Activated naive CD4-positive, alpha-beta T cell treated with anti-CD3 and anti-CD28 coated beads, Interleukin-2, amount 10 ng/mL, durations not matched to agents 7 days and 5 days (primary cell): Measurements from ENCODE around the gene CD96.

Source experiments
- CTCF ChIA-PET: fragments of 350-600 bp; sonication (Branson Sonifier 250); formaldehyde crosslinking; loops from one replicate; lab custom pipeline; 2021; ENCODE audit warnings: antibody characterized with exemption; lab: Charles Lee
- DNase-seq: peaks from one replicate; pipeline ENCODE4 v3.0.0-alpha.2; 2020
- H3K27ac Mint-ChIP-seq: one replicate; pipeline ENCODE4 v1.8.0; 2021; ENCODE audit warnings: mild to moderate bottlenecking, moderate library complexity, mixed read lengths
- H3K27me3 Mint-ChIP-seq: one replicate; pipeline ENCODE4 v1.8.0; 2021; ENCODE audit warnings: mild to moderate bottlenecking, mixed read lengths
- H3K36me3 Mint-ChIP-seq: one replicate; pipeline ENCODE4 v1.8.0; 2021; ENCODE audit warnings: mixed read lengths
- H3K4me1 Mint-ChIP-seq: one replicate; pipeline ENCODE4 v1.8.0; 2021; ENCODE audit warnings: mixed read lengths
- H3K4me3 Mint-ChIP-seq: one replicate; pipeline ENCODE4 v1.8.0; 2021; ENCODE audit warnings: mild to moderate bottlenecking, moderate library complexity, mixed read lengths
- H3K9me3 Mint-ChIP-seq: one replicate; pipeline ENCODE4 v1.8.0; 2021; ENCODE audit warnings: mixed read lengths

CD96 gene

DNA sequence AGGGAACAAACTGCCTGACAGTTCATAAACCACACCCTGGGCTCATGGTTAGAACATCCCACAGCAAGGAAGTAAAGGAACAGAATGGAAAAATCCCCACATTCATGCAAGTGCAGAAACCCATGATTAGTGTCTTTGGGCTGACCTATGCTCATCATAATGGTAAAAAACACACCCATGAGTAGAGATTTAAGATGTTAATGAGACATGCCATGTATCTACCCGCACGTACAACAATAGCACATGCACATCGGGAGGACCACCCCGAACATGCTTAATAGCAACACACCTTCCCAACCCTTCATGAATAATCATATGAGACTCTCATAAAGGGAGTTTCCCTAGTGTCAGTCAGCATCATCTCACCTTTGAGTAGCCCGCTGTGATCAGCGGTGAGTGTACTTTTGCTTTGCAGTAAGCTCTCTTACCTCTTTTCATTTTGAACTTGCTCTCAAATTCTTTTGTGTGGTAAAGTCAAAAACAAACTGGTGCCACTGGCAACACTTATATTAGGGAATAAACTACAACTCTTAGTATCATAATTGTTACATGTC is 30.0 kb downstream of the CD96 start:
- no peaks in the 10 kb centered on the region for H3K27me3 Mint-ChIP-seq
- no peak overlapping the region for H3K4me3 Mint-ChIP-seq
- peaks cover 67% of the 10 kb centered on the region for H3K36me3 Mint-ChIP-seq
- H3K9me3 Mint-ChIP-seq: no peaks in the 10 kb centered on the region
- DNase-seq: no peak
- no peak overlapping the region for H3K27ac Mint-ChIP-seq
- CTCF ChIA-PET: interaction anchor here (0.5 to 2.6 kb wide), 4 partner anchors 44 to 120 kb away, joined by 3 to 9 read pairs (median 4); no protein-coding TSS in a partner anchor
- peaks cover 46% of the 10 kb centered on the region for H3K4me1 Mint-ChIP-seq

DNA sequence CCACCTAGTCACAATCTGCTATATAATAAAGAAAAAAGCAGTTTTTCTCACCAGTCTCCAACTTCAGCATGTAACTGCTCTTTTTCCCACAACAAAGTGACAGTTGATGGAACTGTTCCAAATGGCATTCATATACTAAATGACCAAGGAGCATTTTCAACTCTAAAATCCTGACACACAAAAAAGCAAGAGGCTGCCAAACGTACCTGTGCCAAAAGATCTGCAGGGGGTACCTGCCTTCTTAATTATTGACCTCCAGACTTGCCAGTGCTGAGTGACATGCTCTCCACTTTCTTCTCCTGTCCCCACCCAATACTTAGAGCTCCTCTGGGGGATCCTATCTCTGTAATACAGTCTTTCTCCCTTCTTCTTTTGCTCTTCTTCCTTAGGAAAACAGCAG is 35.1 kb downstream of the CD96 start:
- Mint-ChIP-seq H3K4me1 (peaks cover 62% of the 10 kb centered on the region), H3K36me3 (peaks cover 74% of the 10 kb centered on the region), H3K27me3 (no peaks in the 10 kb centered on the region), H3K4me3 (no peak overlapping the region), H3K9me3 (no peaks in the 10 kb centered on the region), H3K27ac (peak overlapping the region; percentile 70)
- no peak for DNase-seq
- CTCF ChIA-PET: interaction anchor here (0.7 to 4.4 kb wide), 11 partner anchors 10 to 391 kb away, joined by 3 to 115 read pairs (median 12); no protein-coding TSS in a partner anchor

DNA sequence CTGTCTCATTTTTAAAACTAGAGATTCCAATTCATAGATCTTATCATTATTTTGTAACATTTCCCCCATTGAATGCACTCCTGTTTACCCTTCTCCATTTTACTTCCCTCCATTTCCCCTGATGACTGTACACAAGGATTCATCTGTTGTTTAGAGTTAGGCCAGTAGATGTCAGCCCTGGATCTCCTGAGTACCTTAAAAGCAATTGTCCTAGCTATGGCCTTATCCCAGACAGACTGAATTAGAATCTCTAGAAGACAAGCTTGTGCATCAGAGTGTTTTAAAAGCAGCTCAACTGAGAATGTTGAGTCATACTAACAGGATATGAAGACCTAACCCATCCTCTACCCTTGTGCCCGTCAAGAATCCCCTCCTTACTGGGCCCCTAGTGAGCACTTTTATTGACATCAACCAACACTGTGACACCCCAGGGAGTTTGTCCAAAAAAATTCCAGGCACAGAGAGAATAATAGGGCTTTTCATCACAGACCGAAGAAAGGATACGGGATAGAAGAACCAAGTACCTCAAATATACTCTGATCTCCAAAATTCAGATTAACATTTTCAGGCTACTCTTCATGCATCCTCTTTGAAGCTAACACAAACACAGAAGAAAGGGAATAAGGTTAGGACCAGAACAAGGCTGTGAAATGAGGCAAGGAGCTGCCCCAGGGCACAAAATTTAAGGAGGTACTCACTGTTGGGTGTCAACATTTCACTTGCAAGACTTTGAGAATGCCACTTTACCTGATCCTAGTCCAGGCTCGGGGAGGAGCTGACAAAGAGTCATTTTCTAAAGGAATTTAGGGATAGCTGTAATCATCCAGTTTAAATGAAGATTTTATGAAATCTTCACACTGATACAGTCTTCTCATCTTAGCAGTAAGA is 36.0 kb downstream of the CD96 start:
- H3K9me3 Mint-ChIP-seq: peaks cover 2% of the 10 kb centered on the region
- no peak for DNase-seq
- CTCF ChIA-PET: interaction anchor here (0.7 to 4.4 kb wide), 24 partner anchors 9 to 391 kb away, joined by 3 to 115 read pairs (median 6); no protein-coding TSS in a partner anchor
- H3K27ac Mint-ChIP-seq: peak overlapping the region; percentile 2
- H3K27me3 Mint-ChIP-seq: no peaks in the 10 kb centered on the region
- no peak overlapping the region for H3K4me3 Mint-ChIP-seq
- H3K36me3 Mint-ChIP-seq: peaks cover 75% of the 10 kb centered on the region
- peaks cover 63% of the 10 kb centered on the region for H3K4me1 Mint-ChIP-seq

DNA sequence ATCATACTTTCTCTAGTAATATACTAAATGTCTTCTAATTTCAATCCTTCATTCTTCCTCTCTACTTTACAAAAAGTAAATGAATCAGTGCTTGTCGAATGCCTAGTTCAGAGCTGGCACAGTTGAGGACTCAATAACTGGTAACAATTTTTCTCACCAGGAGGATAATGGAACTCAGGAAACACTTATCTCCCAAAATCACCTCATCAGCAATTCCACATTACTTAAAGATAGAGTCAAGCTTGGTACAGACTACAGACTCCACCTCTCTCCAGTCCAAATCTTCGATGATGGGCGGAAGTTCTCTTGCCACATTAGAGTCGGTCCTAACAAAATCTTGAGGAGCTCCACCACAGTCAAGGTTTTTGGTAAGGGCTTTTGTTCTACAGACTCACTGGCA is 36.9 kb downstream of the CD96 start:
- CTCF ChIA-PET: interaction anchor here (1.1 to 4.4 kb wide), 17 partner anchors 8 to 391 kb away, joined by 3 to 115 read pairs (median 8); no protein-coding TSS in a partner anchor
- Mint-ChIP-seq H3K36me3 (peaks cover 76% of the 10 kb centered on the region), H3K4me3 (no peak overlapping the region), H3K4me1 (peaks cover 64% of the 10 kb centered on the region), H3K9me3 (peaks cover 2% of the 10 kb centered on the region), H3K27ac (peak overlapping the region; percentile 21), H3K27me3 (no peaks in the 10 kb centered on the region)
- DNase-seq: no peak

DNA sequence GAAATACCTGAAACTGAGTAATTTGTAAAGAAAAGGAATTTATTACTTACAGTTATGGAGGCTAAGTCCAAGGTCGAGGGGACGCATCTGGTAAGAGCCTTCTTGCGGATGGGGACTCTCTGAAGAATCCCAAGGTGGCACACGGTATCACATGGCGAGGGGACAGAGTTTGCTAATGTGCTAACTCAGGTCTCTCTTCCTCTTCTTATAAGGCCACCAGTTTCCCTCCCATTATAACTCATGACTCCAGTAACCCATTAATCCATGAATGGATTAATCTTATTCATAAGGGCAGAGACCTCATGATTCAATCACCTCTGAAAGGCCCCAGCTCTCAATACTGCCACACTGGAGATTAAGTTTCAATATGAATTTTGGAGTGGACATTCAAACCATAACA is 37.5 kb downstream of the CD96 start:
- no peak overlapping the region for H3K4me3 Mint-ChIP-seq
- peaks cover 67% of the 10 kb centered on the region for H3K4me1 Mint-ChIP-seq
- peaks cover 81% of the 10 kb centered on the region for H3K36me3 Mint-ChIP-seq
- DNase-seq: no peak
- CTCF ChIA-PET: interaction anchor here (1.8 to 4.4 kb wide), 6 partner anchors 14 to 113 kb away, joined by 6 to 115 read pairs (median 20); no protein-coding TSS in a partner anchor
- H3K27ac Mint-ChIP-seq: no peak overlapping the region
- no peaks in the 10 kb centered on the region for H3K27me3 Mint-ChIP-seq
- peaks cover 2% of the 10 kb centered on the region for H3K9me3 Mint-ChIP-seq

DNA sequence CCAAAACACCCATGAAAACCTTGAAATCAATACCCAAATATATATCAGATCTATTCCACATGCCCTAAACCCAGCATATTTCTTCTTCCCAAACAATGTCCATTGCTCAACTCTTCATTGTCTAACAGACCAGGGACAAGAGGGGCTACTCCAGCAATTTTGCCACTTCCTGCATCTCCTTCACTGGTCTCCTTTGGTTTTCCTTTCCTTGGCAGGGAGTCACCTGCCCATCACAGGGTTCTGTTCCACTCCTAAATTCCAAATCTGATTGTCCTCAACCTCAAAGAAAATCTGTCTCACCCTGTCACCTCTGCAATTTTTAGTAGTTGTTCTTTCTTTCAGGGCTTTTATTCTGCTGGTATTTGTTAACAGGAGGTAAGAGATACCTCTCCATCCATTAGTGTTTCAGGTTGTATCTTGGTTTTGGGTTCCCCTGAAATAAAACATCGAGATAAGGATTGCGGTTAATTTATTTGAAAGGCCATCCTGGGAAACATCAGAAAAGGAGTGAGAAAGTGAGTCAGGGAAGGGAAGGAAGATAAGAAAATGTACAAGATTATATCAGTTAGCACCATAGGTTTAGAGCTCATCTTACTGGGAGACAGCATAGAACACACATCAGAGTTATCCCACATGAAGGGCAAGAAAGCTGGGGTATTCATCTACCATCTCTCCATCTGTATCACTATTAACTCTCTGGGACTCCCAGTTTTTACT is 39.6 kb downstream of the CD96 start:
- peaks cover 89% of the 10 kb centered on the region for H3K36me3 Mint-ChIP-seq
- H3K27me3 Mint-ChIP-seq: no peaks in the 10 kb centered on the region
- H3K27ac Mint-ChIP-seq: peak overlapping the region; percentile 66
- peaks cover 6% of the 10 kb centered on the region for H3K9me3 Mint-ChIP-seq
- no peak overlapping the region for H3K4me3 Mint-ChIP-seq
- peaks cover 66% of the 10 kb centered on the region for H3K4me1 Mint-ChIP-seq
- CTCF ChIA-PET: interaction anchor here (0.9 to 1.9 kb wide), 3 partner anchors 11 to 432 kb away, joined by 3 to 11 read pairs (median 3); no protein-coding TSS in a partner anchor
- no peak for DNase-seq

DNA sequence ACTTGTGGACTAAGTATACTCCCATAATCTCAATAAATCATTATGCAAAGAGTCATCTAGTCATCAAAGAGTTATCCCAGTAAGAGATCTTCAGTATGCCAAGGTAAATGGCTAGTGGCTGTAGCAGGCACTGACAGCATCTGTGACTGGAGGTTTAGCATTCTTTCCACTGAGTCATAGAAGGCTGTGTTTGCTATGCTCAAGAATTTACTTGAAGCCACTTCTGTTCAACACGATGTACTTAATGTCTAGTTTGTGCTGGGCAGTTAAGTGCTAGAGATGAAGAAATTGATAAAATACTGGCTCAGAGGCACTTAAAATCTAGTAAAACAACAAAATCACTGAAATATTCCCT is 40.1 kb downstream of the CD96 start:
- H3K4me1 Mint-ChIP-seq: peaks cover 66% of the 10 kb centered on the region
- peak overlapping the region; percentile 66 for H3K27ac Mint-ChIP-seq
- peaks cover 90% of the 10 kb centered on the region for H3K36me3 Mint-ChIP-seq
- DNase-seq: no peak
- peaks cover 8% of the 10 kb centered on the region for H3K9me3 Mint-ChIP-seq
- no peaks in the 10 kb centered on the region for H3K27me3 Mint-ChIP-seq
- no peak overlapping the region for H3K4me3 Mint-ChIP-seq
- CTCF ChIA-PET: no interaction called here

DNA sequence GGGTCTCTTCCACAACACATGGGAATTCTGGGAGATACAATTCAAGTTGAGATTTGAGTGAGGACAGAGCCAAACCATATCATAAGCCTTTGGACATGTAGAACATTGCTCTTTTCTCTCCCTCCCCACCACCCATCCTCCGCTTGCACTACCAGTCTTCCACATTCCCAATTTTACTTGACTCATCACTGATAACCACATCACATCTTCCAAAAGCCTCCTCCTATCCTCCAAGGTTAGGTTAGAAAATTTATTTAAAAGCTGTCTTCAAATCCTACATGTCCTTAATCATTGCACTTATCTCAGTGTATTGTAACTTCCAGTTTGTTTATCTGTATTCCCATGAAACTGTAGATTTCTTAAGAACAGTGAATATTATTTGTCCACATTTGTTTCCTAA is 42.7 kb downstream of the CD96 start:
- CTCF ChIA-PET: interaction anchor here (1.0 kb wide), 1 partner anchor 106 kb away, joined by 4 read pairs; no protein-coding TSS in a partner anchor
- peak overlapping the region; percentile 64 for H3K27ac Mint-ChIP-seq
- H3K36me3 Mint-ChIP-seq: peaks cover 88% of the 10 kb centered on the region
- no peak for DNase-seq
- H3K4me1 Mint-ChIP-seq: peaks cover 57% of the 10 kb centered on the region
- peaks cover 8% of the 10 kb centered on the region for H3K9me3 Mint-ChIP-seq
- H3K27me3 Mint-ChIP-seq: no peaks in the 10 kb centered on the region
- H3K4me3 Mint-ChIP-seq: no peak overlapping the region

DNA sequence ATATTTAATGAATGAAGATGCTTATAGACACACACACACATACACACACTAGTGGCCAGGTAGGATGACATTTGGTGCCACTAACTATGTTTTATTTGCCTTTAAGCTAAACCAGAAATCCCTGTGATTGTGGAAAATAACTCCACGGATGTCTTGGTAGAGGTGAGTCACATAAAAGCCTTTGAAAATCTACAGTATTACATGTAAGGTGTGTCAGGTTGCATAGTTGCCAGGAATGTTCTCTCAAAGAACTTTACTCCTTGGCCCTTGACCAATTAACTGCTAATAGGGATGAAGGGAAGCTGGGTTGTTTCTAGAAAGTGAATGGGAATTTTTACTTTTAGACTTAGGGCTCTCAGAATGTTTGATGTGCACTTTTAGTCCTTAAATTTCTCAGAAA is 43.2 kb downstream of the CD96 start:
- CTCF ChIA-PET: interaction anchor here (1.0 kb wide), 1 partner anchor 106 kb away, joined by 4 read pairs; no protein-coding TSS in a partner anchor
- Mint-ChIP-seq H3K27ac (peak overlapping the region; percentile 13), H3K9me3 (peaks cover 8% of the 10 kb centered on the region), H3K27me3 (no peaks in the 10 kb centered on the region), H3K4me3 (no peak overlapping the region), H3K4me1 (peaks cover 60% of the 10 kb centered on the region), H3K36me3 (peaks cover 88% of the 10 kb centered on the region)
- DNase-seq: no peak

DNA sequence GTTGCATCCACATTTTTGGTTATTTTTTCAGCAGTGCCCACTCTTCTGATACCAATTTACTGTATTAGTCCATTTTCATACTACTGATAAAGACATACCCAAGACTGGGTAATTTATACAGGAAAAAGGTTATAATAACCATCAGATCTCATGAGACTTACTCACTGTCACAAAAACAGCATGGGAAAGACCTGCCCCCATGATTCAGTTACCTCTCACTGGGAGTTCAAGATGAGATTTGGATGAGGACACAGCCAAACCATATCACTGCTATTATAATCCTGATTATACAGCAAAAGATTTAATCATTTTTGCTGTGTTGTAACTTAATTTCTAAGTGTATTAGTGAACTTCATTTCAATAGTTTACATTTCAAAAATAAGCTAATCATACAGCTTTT is 46.5 kb downstream of the CD96 start:
- no peak for DNase-seq
- peaks cover 60% of the 10 kb centered on the region for H3K4me1 Mint-ChIP-seq
- CTCF ChIA-PET: no interaction called here
- peaks cover 6% of the 10 kb centered on the region for H3K9me3 Mint-ChIP-seq
- H3K4me3 Mint-ChIP-seq: no peak overlapping the region
- H3K27me3 Mint-ChIP-seq: no peaks in the 10 kb centered on the region
- no peak overlapping the region for H3K27ac Mint-ChIP-seq
- H3K36me3 Mint-ChIP-seq: peaks cover 82% of the 10 kb centered on the region

DNA sequence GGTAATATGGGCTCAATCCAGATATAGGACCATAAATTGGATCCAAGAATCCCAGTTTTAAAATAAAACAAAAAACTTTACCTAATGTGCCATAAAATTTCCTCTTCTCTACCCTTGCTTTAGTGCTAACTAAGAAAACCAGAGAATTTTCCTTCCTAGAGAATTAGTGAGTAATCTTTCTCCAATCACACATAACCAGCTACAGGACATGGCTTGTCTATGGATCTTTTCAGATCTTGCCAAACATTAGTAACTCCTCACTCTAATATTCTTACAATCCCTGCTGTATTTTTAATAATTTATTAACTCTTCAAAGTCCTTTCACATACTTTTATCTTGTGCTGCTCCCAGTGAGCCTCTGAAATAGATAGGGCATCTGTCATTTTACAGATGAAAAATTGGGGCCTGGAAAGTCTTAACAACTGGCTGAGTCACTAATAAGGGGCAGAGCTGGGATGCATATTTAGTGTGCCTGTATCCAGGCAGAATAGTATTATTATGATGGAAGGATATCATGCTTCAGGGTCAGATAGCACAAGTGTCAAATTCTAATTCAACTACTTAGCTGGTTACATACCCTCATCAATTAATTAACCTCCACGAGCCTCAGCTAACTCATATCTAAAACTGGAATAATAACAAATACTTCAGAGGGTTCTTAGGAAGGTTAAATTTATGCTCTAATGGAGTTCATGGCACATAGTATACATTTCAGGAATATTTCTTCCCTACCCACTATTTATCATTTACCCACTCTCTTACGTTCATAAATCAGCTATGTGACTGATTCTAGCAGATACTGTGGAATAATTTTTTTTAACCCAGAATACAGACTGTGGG is 47.5 kb downstream of the CD96 start:
- Mint-ChIP-seq H3K4me1 (peaks cover 64% of the 10 kb centered on the region), H3K4me3 (no peak overlapping the region), H3K9me3 (peaks cover 6% of the 10 kb centered on the region), H3K27ac (peak overlapping the region; percentile 73), H3K27me3 (no peaks in the 10 kb centered on the region), H3K36me3 (peaks cover 82% of the 10 kb centered on the region)
- no peak for DNase-seq
- CTCF ChIA-PET: interaction anchor here (1.3 to 3.0 kb wide), 3 partner anchors 11 to 27 kb away, joined by 4 to 18 read pairs (median 16); no protein-coding TSS in a partner anchor

DNA sequence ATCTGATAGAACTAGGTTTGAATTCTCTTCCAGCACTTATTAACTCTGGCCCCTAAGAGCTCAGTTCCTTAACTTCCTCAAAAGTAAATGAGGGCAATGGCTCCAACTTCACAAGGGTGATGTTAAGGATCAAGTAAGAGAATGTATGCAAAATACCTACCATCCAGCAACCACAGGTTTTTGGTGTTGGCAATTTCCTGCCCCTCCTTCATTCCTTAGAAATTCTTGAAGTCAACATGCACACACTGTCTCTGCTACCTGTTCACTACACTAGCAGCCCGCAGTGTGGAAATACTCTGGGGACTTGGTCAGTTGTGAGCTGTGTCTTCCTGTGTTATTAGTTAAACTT is 48.1 kb downstream of the CD96 start:
- H3K4me3 Mint-ChIP-seq: no peak overlapping the region
- H3K9me3 Mint-ChIP-seq: peaks cover 6% of the 10 kb centered on the region
- no peak for DNase-seq
- H3K27ac Mint-ChIP-seq: peak overlapping the region; percentile 73
- peaks cover 84% of the 10 kb centered on the region for H3K36me3 Mint-ChIP-seq
- H3K27me3 Mint-ChIP-seq: no peaks in the 10 kb centered on the region
- peaks cover 68% of the 10 kb centered on the region for H3K4me1 Mint-ChIP-seq
- CTCF ChIA-PET: interaction anchor here (1.3 to 3.0 kb wide), 3 partner anchors 12 to 27 kb away, joined by 4 to 18 read pairs (median 16); no protein-coding TSS in a partner anchor

DNA sequence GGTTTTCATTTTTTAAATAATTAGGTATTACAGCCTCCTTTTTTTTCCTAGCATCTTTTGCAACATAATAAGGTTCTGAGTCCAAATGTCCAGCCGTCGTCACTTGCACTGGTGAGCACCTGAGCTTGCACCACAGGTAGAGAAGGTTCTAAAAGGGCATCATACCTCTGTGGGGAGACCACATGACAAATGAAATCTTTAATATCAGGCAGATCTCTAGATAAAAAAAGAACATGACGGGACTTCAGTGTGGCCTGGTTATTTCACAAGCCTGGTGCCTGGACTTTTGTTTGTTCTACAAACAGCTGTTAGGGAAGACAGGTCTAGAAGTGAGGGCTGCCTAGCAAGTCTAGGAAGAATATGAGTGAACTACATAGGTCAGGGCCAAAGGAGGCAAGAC is 49.6 kb downstream of the CD96 start:
- H3K9me3 Mint-ChIP-seq: peaks cover 2% of the 10 kb centered on the region
- no peak overlapping the region for H3K4me3 Mint-ChIP-seq
- no peak for DNase-seq
- H3K36me3 Mint-ChIP-seq: peaks cover 83% of the 10 kb centered on the region
- H3K4me1 Mint-ChIP-seq: peaks cover 76% of the 10 kb centered on the region
- H3K27ac Mint-ChIP-seq: no peak overlapping the region
- no peaks in the 10 kb centered on the region for H3K27me3 Mint-ChIP-seq
- CTCF ChIA-PET: interaction anchor here (0.6 to 3.0 kb wide), 5 partner anchors 13 to 50 kb away, joined by 3 to 18 read pairs (median 4); no protein-coding TSS in a partner anchor
